Measurements from ENCODE around the gene ATG4B. TPM values are rescaled to one million over a fixed set of nuclear protein-coding genes. Genes with fewer than 3 reads are reported as not detected.

The ATG4B gene
- polyA plus RNA-seq, 1 experiment: 82.4 TPM

- DNase-seq (ENCODE audit: low read depth, low spot score): no peak
- Histone ChIP-seq H3K4me3 (ENCODE audit: low read depth, low read length) (no peak overlapping the region), H3K27ac (ENCODE audit: low read depth, low read length) (no peak overlapping the region), H3K9me3 (ENCODE audit: control insufficient read depth, insufficient read depth, low read length) (peaks cover 7% of the 10 kb centered on the region), H3K27me3 (ENCODE audit: control insufficient read depth, insufficient read depth, low read length) (no peaks in the 10 kb centered on the region)
- ChIA-PET CTCF (no interaction called here), POLR2A (no interaction called here)
- no peak for TF ChIP-seq CTCF (IDR thresholded peaks at IDR 0.05; ENCODE audit: low read depth, low read length)
These were observed 19.9 kb upstream of the ATG4B start for GRCh38 chr2:241617431-241618154.

GRCh38 chr2:241618296-241618805 lies 19.1 kb upstream of the ATG4B start:
- Histone ChIP-seq H3K9me3 (ENCODE audit: control insufficient read depth, insufficient read depth, low read length) (peaks cover 7% of the 10 kb centered on the region), H3K27me3 (ENCODE audit: control insufficient read depth, insufficient read depth, low read length) (no peaks in the 10 kb centered on the region), H3K27ac (ENCODE audit: low read depth, low read length) (no peak overlapping the region), H3K4me3 (ENCODE audit: low read depth, low read length) (no peak overlapping the region)
- ChIA-PET CTCF (no interaction called here), POLR2A (no interaction called here)
- no peak for TF ChIP-seq CTCF (IDR thresholded peaks at IDR 0.05; ENCODE audit: low read depth, low read length)
- DNase-seq (ENCODE audit: low read depth, low spot score): no peak

GRCh38 chr2:241618829-241619228 lies 18.7 kb upstream of the ATG4B start:
- CTCF ChIA-PET: no interaction called here
- H3K4me3 ChIP-seq (ENCODE audit: low read depth, low read length): no peak overlapping the region
- POLR2A ChIA-PET: no interaction called here
- no peak for TF ChIP-seq CTCF (IDR thresholded peaks at IDR 0.05; ENCODE audit: low read depth, low read length)
- peaks cover 7% of the 10 kb centered on the region for H3K9me3 ChIP-seq (ENCODE audit: control insufficient read depth, insufficient read depth, low read length)
- H3K27ac ChIP-seq (ENCODE audit: low read depth, low read length): no peak overlapping the region
- no peaks in the 10 kb centered on the region for H3K27me3 ChIP-seq (ENCODE audit: control insufficient read depth, insufficient read depth, low read length)
- no peak for DNase-seq (ENCODE audit: low read depth, low spot score)

- POLR2A ChIA-PET: no interaction called here
- CTCF ChIA-PET: no interaction called here
- Histone ChIP-seq H3K9me3 (ENCODE audit: control insufficient read depth, insufficient read depth, low read length) (peaks cover 7% of the 10 kb centered on the region), H3K4me3 (ENCODE audit: low read depth, low read length) (no peak overlapping the region), H3K27ac (ENCODE audit: low read depth, low read length) (no peak overlapping the region), H3K27me3 (ENCODE audit: control insufficient read depth, insufficient read depth, low read length) (no peaks in the 10 kb centered on the region)
- no peak for TF ChIP-seq CTCF (IDR thresholded peaks at IDR 0.05; ENCODE audit: low read depth, low read length)
- no peak for DNase-seq (ENCODE audit: low read depth, low spot score)
These were observed 17.7 kb upstream of the ATG4B start for GRCh38 chr2:241619597-241620418.

GRCh38 chr2:241620419-241620769 lies 17.1 kb upstream of the ATG4B start:
- TF ChIP-seq CTCF (IDR thresholded peaks at IDR 0.05; ENCODE audit: low read depth, low read length): no peak
- POLR2A ChIA-PET: no interaction called here
- Histone ChIP-seq H3K9me3 (ENCODE audit: control insufficient read depth, insufficient read depth, low read length) (peaks cover 7% of the 10 kb centered on the region), H3K27me3 (ENCODE audit: control insufficient read depth, insufficient read depth, low read length) (no peaks in the 10 kb centered on the region), H3K4me3 (ENCODE audit: low read depth, low read length) (no peak overlapping the region), H3K27ac (ENCODE audit: low read depth, low read length) (no peak overlapping the region)
- no peak for DNase-seq (ENCODE audit: low read depth, low spot score)
- CTCF ChIA-PET: no interaction called here
